Hematopoietic multipotent progenitor cell treated with erythropoietin and hydrocortisone succinate and interleukin-3 and kit ligand, for 8 days (in vitro differentiated cells): Measurements from ENCODE around the gene BRI3.
"Not testable (repeated sequence)": the region's sequence is repeated elsewhere in the genome, so short reads cannot be mapped to it uniquely, and the experiment has no call there.

Experiments
- DNase-seq: peaks from one replicate; pipeline ENCODE4 v3.0.0-alpha.2; 2015

The BRI3 gene

GRCh38 chr7:98315994-98316527 lies 34.6 kb downstream of the BRI3 start:
- not testable (repeated sequence) for DNase-seq

GRCh38 chr7:98317366-98318040 lies 36.0 kb downstream of the BRI3 start:
- no peak for DNase-seq

- DNase-seq: no peak
Observed at GRCh38 chr7:98319176-98319575, 37.7 kb downstream of the BRI3 start.

GRCh38 chr7:98321301-98321700 lies 39.8 kb downstream of the BRI3 start:
- DNase-seq: no peak

- DNase-seq: no peak
Observed at GRCh38 chr7:98322331-98323270, 41.1 kb downstream of the BRI3 start.

GRCh38 chr7:98323597-98324322 lies 42.3 kb downstream of the BRI3 start:
- DNase-seq: no peak

- no peak for DNase-seq
Observed at GRCh38 chr7:98324782-98325181, 43.3 kb downstream of the BRI3 start.

GRCh38 chr7:98329100-98329790 lies 47.8 kb downstream of the BRI3 start:
- no peak for DNase-seq

- no peak for DNase-seq
Observed at GRCh38 chr7:98329791-98330373, 48.4 kb downstream of the BRI3 start.

GRCh38 chr7:98330926-98331529 lies 49.5 kb downstream of the BRI3 start:
- no peak for DNase-seq

GRCh38 chr7:98334081-98334480 lies 52.6 kb downstream of the BRI3 start:
- DNase-seq: no peak

GRCh38 chr7:98335411-98335977 lies 54.0 kb downstream of the BRI3 start:
- DNase-seq: no peak

- no peak for DNase-seq
Observed at GRCh38 chr7:98338441-98338840, 57.0 kb downstream of the BRI3 start.

GRCh38 chr7:98339043-98339442 lies 57.6 kb downstream of the BRI3 start:
- no peak for DNase-seq

GRCh38 chr7:98341106-98341505 lies 59.6 kb downstream of the BRI3 start:
- DNase-seq: no peak
